Neural cell (in vitro differentiated cells): ENCODE data around the gene ANAPC5.

ENCODE experiments used
- CTCF ChIP-seq: fragments of 450-650 bp; IDR thresholded peaks from 2 replicates; pipeline ENCODE4 v1.5.1; 2014; ENCODE audit warnings: antibody characterized with exemption, mild to moderate bottlenecking, moderate library complexity; ENCODE audit not compliant: poor library complexity, severe bottlenecking
- EP300 ChIP-seq: fragments of 450-650 bp; conservative IDR thresholded peaks from 2 replicates; pipeline ENCODE4 v1.6.1; 2014; ENCODE audit warnings: antibody characterized with exemption, mild to moderate bottlenecking, moderate library complexity; ENCODE audit not compliant: poor library complexity, severe bottlenecking
- EZH2 ChIP-seq: fragments of 200-600, 300-800 bp; shearing (Covaris generic), sonication (generic); IDR thresholded peaks from 2 replicates; pipeline ENCODE4 v1.6.1; 2014; ENCODE audit warnings: antibody characterized with exemption, low read length, borderline replicate concordance, mild to moderate bottlenecking; ENCODE audit not compliant: insufficient read depth, poor library complexity, severe bottlenecking
- MXI1 ChIP-seq: fragments of 450-650 bp; conservative IDR thresholded peaks from 2 replicates; pipeline ENCODE4 v1.6.1; 2014; ENCODE audit warnings: antibody characterized with exemption, mild to moderate bottlenecking; ENCODE audit not compliant: poor library complexity, severe bottlenecking
- POLR2AphosphoS5 ChIP-seq: IDR thresholded peaks from 2 replicates; pipeline ENCODE4 v1.6.1; 2012
- RAD21 ChIP-seq: fragments of 450-650 bp; conservative IDR thresholded peaks from 2 replicates; pipeline ENCODE4 v1.6.1; 2014; ENCODE audit warnings: antibody characterized with exemption, mild to moderate bottlenecking, moderate library complexity
- REST ChIP-seq: IDR thresholded peaks from 2 replicates; pipeline ENCODE4 v1.6.1; 2012; ENCODE audit warnings: borderline replicate concordance
- SMC3 ChIP-seq: fragments of 450-650 bp; conservative IDR thresholded peaks from 2 replicates; pipeline ENCODE4 v1.6.1; 2014; ENCODE audit warnings: antibody characterized with exemption, mild to moderate bottlenecking, moderate library complexity; ENCODE audit not compliant: poor library complexity
- TAF1 ChIP-seq: IDR thresholded peaks from 2 replicates; pipeline ENCODE4 v1.6.1; 2012; ENCODE audit warnings: low read depth

GRCh38 chr12:121318121-121318520, 34.1 kb downstream of the ANAPC5 start:
- TF ChIP-seq CTCF = no peak
- no peak for TF ChIP-seq REST
- no peak for TF ChIP-seq SMC3
- TF ChIP-seq MXI1 = no peak
- TF ChIP-seq EZH2 = no peak
- TF ChIP-seq POLR2AphosphoS5 = no peak
- TF ChIP-seq TAF1 = no peak
- no peak for TF ChIP-seq RAD21
- TF ChIP-seq EP300 = no peak
